ENCODE measurements around the gene LAMC2. TPM values are rescaled to one million over a fixed set of nuclear protein-coding genes. Genes with fewer than 3 reads are reported as not detected.

The LAMC2 gene
- polyA plus RNA-seq, 3 donors = not detected

DNA sequence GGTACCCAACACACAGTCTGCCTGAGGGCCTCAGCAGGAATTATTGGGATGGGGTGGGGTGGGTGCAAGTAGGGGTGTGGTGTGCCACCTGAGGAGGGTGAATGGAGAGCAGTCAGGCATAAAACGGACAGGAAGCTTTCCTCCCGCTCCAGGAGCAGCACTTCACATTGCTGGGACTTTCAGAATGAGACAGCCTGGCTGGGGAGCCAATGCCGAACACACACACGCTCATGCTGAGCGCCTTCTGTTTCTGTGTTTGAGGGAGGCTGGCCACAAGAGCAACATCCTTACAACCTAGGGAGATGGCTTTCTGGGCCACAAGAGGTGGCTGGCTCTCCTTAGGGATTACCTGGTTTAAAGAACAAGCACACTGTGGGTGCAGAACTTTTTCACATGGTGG, 98.0 kb downstream of the LAMC2 start:
- WGBS (ENCODE audit: insufficient coverage) = no CpG with 5 or more reads among the region's 5 CpGs
- Mint-ChIP-seq H3K4me3 (no peak overlapping the region), H3K9me3 (peaks cover 0 to 4% (median 0%) of the 10 kb centered on the region in 7 donors), H3K4me1 (peaks cover 24% of the 10 kb centered on the region), H3K27me3 (ENCODE audit: low read depth in 3 of 3) (peaks cover 0 to 3% (median 2%) of the 10 kb centered on the region in 3 donors), H3K27ac (no peak overlapping the region), H3K36me3 (no peaks in the 10 kb centered on the region)
- no peak overlapping the region for H3K9ac ChIP-seq (ENCODE audit: insufficient read depth, low read length, poor library complexity, severe bottlenecking)
- H3K27me3 ChIP-seq (ENCODE audit: control insufficient read depth in 2 of 2, insufficient read depth in 2 of 2, low read length in 2 of 2) = no peaks in the 10 kb centered on the region
- intact Hi-C loops (cut with micrococcal nuclease) = loop anchor here (5.0 to 10.0 kb wide), 3 partner anchors 258 to 398 kb away; no protein-coding TSS in a partner anchor
- H3K79me2 ChIP-seq (ENCODE audit: insufficient read depth, low read length) = no peaks in the 10 kb centered on the region
- H2AFZ ChIP-seq (ENCODE audit: insufficient read depth, low read depth, low read length, poor library complexity, severe bottlenecking) = no peak overlapping the region
- no peak overlapping the region for H3K27ac ChIP-seq (ENCODE audit: low read depth in 1 of 2, low read length in 2 of 2)
- H3K4me3 ChIP-seq (replicated peaks in 1 of 3; ENCODE audit: low read depth in 2 of 3, low read length in 3 of 3) = no peak overlapping the region
- TF ChIP-seq, protein P1, sequence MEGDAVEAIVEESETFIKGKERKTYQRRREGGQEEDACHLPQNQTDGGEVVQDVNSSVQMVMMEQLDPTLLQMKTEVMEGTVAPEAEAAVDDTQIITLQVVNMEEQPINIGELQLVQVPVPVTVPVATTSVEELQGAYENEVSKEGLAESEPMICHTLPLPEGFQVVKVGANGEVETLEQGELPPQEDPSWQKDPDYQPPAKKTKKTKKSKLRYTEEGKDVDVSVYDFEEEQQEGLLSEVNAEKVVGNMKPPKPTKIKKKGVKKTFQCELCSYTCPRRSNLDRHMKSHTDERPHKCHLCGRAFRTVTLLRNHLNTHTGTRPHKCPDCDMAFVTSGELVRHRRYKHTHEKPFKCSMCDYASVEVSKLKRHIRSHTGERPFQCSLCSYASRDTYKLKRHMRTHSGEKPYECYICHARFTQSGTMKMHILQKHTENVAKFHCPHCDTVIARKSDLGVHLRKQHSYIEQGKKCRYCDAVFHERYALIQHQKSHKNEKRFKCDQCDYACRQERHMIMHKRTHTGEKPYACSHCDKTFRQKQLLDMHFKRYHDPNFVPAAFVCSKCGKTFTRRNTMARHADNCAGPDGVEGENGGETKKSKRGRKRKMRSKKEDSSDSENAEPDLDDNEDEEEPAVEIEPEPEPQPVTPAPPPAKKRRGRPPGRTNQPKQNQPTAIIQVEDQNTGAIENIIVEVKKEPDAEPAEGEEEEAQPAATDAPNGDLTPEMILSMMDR (IDR thresholded peaks at IDR 0.05) = no peak
- H3K36me3 ChIP-seq (replicated peaks in 1 of 2; ENCODE audit: control insufficient read depth in 1 of 2, insufficient read depth in 2 of 2, low read length in 2 of 2) = no peaks in the 10 kb centered on the region
- H4K20me1 ChIP-seq (ENCODE audit: insufficient read depth, low read length) = no peaks in the 10 kb centered on the region
- no peak for DNase-seq
- H3K4me2 ChIP-seq (replicated peaks; ENCODE audit: extremely low read depth, low read length, poor library complexity, severe bottlenecking) = no peak overlapping the region
- H3K9me3 ChIP-seq (replicated peaks in 1 of 2; ENCODE audit: control insufficient read depth in 1 of 2, insufficient read depth in 1 of 2, low read length in 2 of 2) = peaks cover 0 to 7% of the 10 kb centered on the region in 2 donors
- H3K4me1 ChIP-seq (ENCODE audit: control insufficient read depth in 1 of 2, insufficient read depth in 2 of 2, low read length in 2 of 2) = peaks cover 24 to 25% of the 10 kb centered on the region in 2 donors

DNA sequence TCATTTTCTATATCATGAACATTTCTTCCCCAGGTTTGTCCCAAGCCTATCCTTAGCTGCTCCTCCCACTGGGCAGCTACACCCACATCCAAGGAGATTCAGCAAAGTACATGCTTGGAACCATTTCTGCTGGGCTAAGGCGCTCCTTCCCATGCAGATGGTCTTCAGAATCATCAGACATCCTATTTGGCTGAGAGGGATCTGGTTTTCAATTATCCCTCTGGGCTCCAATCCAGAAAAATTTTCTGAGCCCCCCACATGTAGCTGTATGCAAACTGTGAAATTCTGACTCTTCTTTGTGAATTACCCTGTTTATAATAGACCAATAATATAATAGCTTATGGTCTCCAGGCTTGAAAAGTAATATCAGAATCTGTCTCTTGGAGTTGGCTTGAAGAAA, 99.2 kb downstream of the LAMC2 start:
- Mint-ChIP-seq H3K27ac (no peak overlapping the region), H3K9me3 (peaks cover 0 to 4% (median 0%) of the 10 kb centered on the region in 7 donors), H3K27me3 (ENCODE audit: low read depth in 3 of 3) (peaks cover 0 to 3% (median 2%) of the 10 kb centered on the region in 3 donors), H3K4me1 (peaks cover 12% of the 10 kb centered on the region), H3K4me3 (no peak overlapping the region), H3K36me3 (no peaks in the 10 kb centered on the region)
- Histone ChIP-seq H3K4me2 (replicated peaks; ENCODE audit: extremely low read depth, low read length, poor library complexity, severe bottlenecking) (no peak overlapping the region), H3K36me3 (replicated peaks in 1 of 2; ENCODE audit: control insufficient read depth in 1 of 2, insufficient read depth in 2 of 2, low read length in 2 of 2) (no peaks in the 10 kb centered on the region), H3K9me3 (replicated peaks in 1 of 2; ENCODE audit: control insufficient read depth in 1 of 2, insufficient read depth in 1 of 2, low read length in 2 of 2) (peaks cover 0 to 7% of the 10 kb centered on the region in 2 donors), H3K27me3 (ENCODE audit: control insufficient read depth in 2 of 2, insufficient read depth in 2 of 2, low read length in 2 of 2) (no peaks in the 10 kb centered on the region), H3K4me3 (replicated peaks in 1 of 3; ENCODE audit: low read depth in 2 of 3, low read length in 3 of 3) (no peak overlapping the region), H3K27ac (ENCODE audit: low read depth in 1 of 2, low read length in 2 of 2) (no peak overlapping the region), H4K20me1 (ENCODE audit: insufficient read depth, low read length) (no peaks in the 10 kb centered on the region), H3K79me2 (ENCODE audit: insufficient read depth, low read length) (no peaks in the 10 kb centered on the region), H2AFZ (ENCODE audit: insufficient read depth, low read depth, low read length, poor library complexity, severe bottlenecking) (no peak overlapping the region), H3K9ac (ENCODE audit: insufficient read depth, low read length, poor library complexity, severe bottlenecking) (no peak overlapping the region), H3K4me1 (ENCODE audit: control insufficient read depth in 1 of 2, insufficient read depth in 2 of 2, low read length in 2 of 2) (peaks cover 12 to 14% of the 10 kb centered on the region in 2 donors)
- no peak for DNase-seq
- TF ChIP-seq, protein P1 (IDR thresholded peaks at IDR 0.05) = no peak
- WGBS (ENCODE audit: insufficient coverage) = no CpG with 5 or more reads among the region's 1 CpG
- intact Hi-C loops (cut with micrococcal nuclease) = loop anchor here in 1 of 2 donors (10.0 kb wide), 1 partner anchor 260 kb away; no protein-coding TSS in a partner anchor
